ENCODE measurements around the gene NUP160. TPM values are rescaled to one million over a fixed set of nuclear protein-coding genes. Genes with fewer than 3 reads are reported as not detected.
"Not testable (repeated sequence)": the region's sequence is repeated elsewhere in the genome, so short reads cannot be mapped to it uniquely, and the experiment has no call there.

The NUP160 gene
- polyA plus RNA-seq, 1 donor from 2014 or later = 45.5 TPM

- no peak overlapping the region for H3K4me2 ChIP-seq (ENCODE audit: low read length)
- H3K79me2 ChIP-seq (replicated peaks; ENCODE audit: insufficient read depth, low read length) = no peaks in the 10 kb centered on the region
- no peaks in the 10 kb centered on the region for H3K36me3 ChIP-seq (ENCODE audit: insufficient read depth, low read length)
- no peak overlapping the region for H3K9ac ChIP-seq (ENCODE audit: low read length)
- TF ChIP-seq RAD21 (conservative IDR thresholded peaks at IDR 0.05) = no peak
- TF ChIP-seq EP300 (conservative IDR thresholded peaks at IDR 0.05; ENCODE audit: poor library complexity, severe bottlenecking) = no peak
- TF ChIP-seq, protein P1, sequence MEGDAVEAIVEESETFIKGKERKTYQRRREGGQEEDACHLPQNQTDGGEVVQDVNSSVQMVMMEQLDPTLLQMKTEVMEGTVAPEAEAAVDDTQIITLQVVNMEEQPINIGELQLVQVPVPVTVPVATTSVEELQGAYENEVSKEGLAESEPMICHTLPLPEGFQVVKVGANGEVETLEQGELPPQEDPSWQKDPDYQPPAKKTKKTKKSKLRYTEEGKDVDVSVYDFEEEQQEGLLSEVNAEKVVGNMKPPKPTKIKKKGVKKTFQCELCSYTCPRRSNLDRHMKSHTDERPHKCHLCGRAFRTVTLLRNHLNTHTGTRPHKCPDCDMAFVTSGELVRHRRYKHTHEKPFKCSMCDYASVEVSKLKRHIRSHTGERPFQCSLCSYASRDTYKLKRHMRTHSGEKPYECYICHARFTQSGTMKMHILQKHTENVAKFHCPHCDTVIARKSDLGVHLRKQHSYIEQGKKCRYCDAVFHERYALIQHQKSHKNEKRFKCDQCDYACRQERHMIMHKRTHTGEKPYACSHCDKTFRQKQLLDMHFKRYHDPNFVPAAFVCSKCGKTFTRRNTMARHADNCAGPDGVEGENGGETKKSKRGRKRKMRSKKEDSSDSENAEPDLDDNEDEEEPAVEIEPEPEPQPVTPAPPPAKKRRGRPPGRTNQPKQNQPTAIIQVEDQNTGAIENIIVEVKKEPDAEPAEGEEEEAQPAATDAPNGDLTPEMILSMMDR (IDR thresholded peaks at IDR 0.05; ENCODE audit: poor library complexity, severe bottlenecking) = no peak
- no peak for TF ChIP-seq EZH2 (IDR thresholded peaks at IDR 0.05; ENCODE audit: borderline replicate concordance, insufficient read depth, low read length, poor library complexity, severe bottlenecking)
- no peak for TF ChIP-seq MXI1 (conservative IDR thresholded peaks at IDR 0.05; ENCODE audit: poor library complexity, severe bottlenecking)
- TF ChIP-seq TAF1 (IDR thresholded peaks at IDR 0.05; ENCODE audit: low read depth) = no peak
- no peak for TF ChIP-seq REST (IDR thresholded peaks at IDR 0.05; ENCODE audit: borderline replicate concordance)
- no peak for TF ChIP-seq POLR2AphosphoS5 (IDR thresholded peaks at IDR 0.05)
- TF ChIP-seq SMC3 (conservative IDR thresholded peaks at IDR 0.05; ENCODE audit: poor library complexity) = no peak
- H3K4me3 ChIP-seq (ENCODE audit: low read length) = no peak overlapping the region
- H2AFZ ChIP-seq (ENCODE audit: low read depth, low read length) = no peak overlapping the region
- no peak overlapping the region for H3K27ac ChIP-seq (ENCODE audit: low read length)
- H3F3A ChIP-seq (ENCODE audit: insufficient read depth, low read length, poor library complexity, severe bottlenecking) = no peaks in the 10 kb centered on the region
- no peaks in the 10 kb centered on the region for H4K20me1 ChIP-seq (ENCODE audit: insufficient read depth)
- H3K9me3 ChIP-seq (ENCODE audit: low read length) = peaks cover 3% of the 10 kb centered on the region
- no peaks in the 10 kb centered on the region for H3K9me2 ChIP-seq (ENCODE audit: insufficient read depth, low read length)
- no peaks in the 10 kb centered on the region for H3K27me3 ChIP-seq (ENCODE audit: insufficient read depth, low read depth, low read length)
Observed at GRCh38 chr11:47881145-47881544, 33.0 kb upstream of the NUP160 start.

DNA sequence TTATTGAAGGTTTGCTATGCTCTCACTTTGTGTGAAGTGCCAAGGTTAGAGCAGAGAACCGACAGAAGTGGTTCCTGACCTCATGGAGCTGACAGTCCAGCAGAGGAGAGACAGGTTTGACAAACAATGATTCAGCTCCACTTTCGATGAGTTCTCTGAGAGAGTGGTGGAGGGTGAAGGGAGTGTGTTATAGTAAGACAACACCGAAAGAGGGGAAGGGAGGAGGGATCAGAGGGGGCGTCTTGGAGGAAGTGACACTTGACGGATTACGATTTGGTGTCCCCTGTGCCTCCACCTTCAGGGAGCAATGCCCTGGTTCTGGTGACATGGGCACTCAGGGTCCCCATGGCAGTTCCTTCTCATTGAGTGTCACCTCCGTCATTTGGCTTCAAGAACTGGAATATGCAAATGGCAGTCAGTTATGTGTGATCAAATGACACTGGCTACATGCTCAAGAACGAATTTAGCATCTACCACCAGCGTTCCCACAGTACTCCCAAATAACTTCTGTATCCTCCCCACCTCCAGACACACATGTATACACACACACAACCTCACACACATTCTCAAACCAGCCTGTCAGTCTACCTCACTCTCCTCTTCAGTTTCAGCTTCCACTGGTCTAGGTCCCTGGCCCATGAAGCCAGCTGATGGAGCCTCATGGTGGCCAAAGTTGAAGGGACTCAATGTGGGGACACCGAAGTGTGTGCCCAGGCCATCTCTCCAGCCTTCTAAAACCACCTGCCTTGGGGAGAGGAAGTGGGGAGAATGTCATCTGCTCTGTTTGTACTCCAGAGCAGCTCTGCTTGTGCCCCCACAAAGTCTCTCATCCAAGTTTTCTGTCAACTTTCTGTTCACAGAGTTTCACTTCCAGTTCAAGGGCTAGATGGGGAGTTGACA lies 31.4 kb upstream of the NUP160 start:
- H3K9me2 ChIP-seq (ENCODE audit: insufficient read depth, low read length) = no peaks in the 10 kb centered on the region
- TF ChIP-seq MXI1 (conservative IDR thresholded peaks at IDR 0.05; ENCODE audit: poor library complexity, severe bottlenecking) (no peak), EZH2 (IDR thresholded peaks at IDR 0.05; ENCODE audit: borderline replicate concordance, insufficient read depth, low read length, poor library complexity, severe bottlenecking) (no peak), REST (IDR thresholded peaks at IDR 0.05; ENCODE audit: borderline replicate concordance) (no peak), TAF1 (IDR thresholded peaks at IDR 0.05; ENCODE audit: low read depth) (no peak), SMC3 (conservative IDR thresholded peaks at IDR 0.05; ENCODE audit: poor library complexity) (no peak), EP300 (conservative IDR thresholded peaks at IDR 0.05; ENCODE audit: poor library complexity, severe bottlenecking) (no peak), POLR2AphosphoS5 (IDR thresholded peaks at IDR 0.05) (no peak)
- TF ChIP-seq, protein P1 (IDR thresholded peaks at IDR 0.05; ENCODE audit: poor library complexity, severe bottlenecking) = no peak
- no peak overlapping the region for H3K4me3 ChIP-seq (ENCODE audit: low read length)
- no peaks in the 10 kb centered on the region for H3K27me3 ChIP-seq (ENCODE audit: insufficient read depth, low read depth, low read length)
- H3K79me2 ChIP-seq (replicated peaks; ENCODE audit: insufficient read depth, low read length) = no peaks in the 10 kb centered on the region
- no peaks in the 10 kb centered on the region for H3F3A ChIP-seq (ENCODE audit: insufficient read depth, low read length, poor library complexity, severe bottlenecking)
- H4K20me1 ChIP-seq (ENCODE audit: insufficient read depth) = no peaks in the 10 kb centered on the region
- H3K36me3 ChIP-seq (ENCODE audit: insufficient read depth, low read length) = no peaks in the 10 kb centered on the region
- no peak overlapping the region for H3K9ac ChIP-seq (ENCODE audit: low read length)
- H3K27ac ChIP-seq (ENCODE audit: low read length) = no peak overlapping the region
- H3K4me2 ChIP-seq (ENCODE audit: low read length) = no peak overlapping the region
- H2AFZ ChIP-seq (ENCODE audit: low read depth, low read length) = no peak overlapping the region
- peaks cover 3% of the 10 kb centered on the region for H3K9me3 ChIP-seq (ENCODE audit: low read length)

DNA sequence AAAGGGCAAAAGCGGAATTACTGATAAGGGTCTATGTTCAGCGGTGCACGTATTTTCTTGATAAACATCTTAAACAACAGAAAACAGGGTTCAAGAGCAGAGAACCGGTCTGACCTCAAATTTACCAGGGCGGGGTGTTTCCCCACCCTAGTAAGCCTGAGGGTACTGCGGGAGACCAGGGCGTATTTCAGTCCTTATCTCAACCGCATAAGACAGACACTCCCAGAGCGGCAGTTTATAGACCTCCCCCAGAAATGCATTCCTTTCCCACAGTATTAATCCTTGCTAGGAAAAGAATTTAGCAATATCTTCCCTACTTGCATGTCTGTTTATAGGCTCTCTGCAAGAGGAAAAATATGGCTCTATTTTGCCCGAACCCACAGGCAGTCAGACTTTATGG lies 27.7 kb upstream of the NUP160 start:
- not testable (repeated sequence) for H3K9me3 ChIP-seq (ENCODE audit: low read length); H3F3A ChIP-seq (ENCODE audit: insufficient read depth, low read length, poor library complexity, severe bottlenecking); H3K4me3 ChIP-seq (ENCODE audit: low read length); H3K4me2 ChIP-seq (ENCODE audit: low read length); H3K9ac ChIP-seq (ENCODE audit: low read length); H3K27me3 ChIP-seq (ENCODE audit: insufficient read depth, low read depth, low read length); H2AFZ ChIP-seq (ENCODE audit: low read depth, low read length); H3K36me3 ChIP-seq (ENCODE audit: insufficient read depth, low read length); H3K9me2 ChIP-seq (ENCODE audit: insufficient read depth, low read length); H3K27ac ChIP-seq (ENCODE audit: low read length); H3K79me2 ChIP-seq (replicated peaks; ENCODE audit: insufficient read depth, low read length); H4K20me1 ChIP-seq (ENCODE audit: insufficient read depth)
